Esophagus squamous epithelium (tissue), 4 donors: ENCODE measurements around the gene WNT5A.

Source experiments
- CTCF ChIP-seq, 6 experiments: fragments of 450-650 bp in 4 of 6; fragments of 200-600 bp in 2 of 6; sonication (generic) in 2 of 6; IDR thresholded peaks; one replicate each; pipeline ENCODE4 v1.5.1; 2016 to 2019; ENCODE audit warnings: antibody characterized with exemption in 6 of 6, mild to moderate bottlenecking in 4 of 6, moderate library complexity in 4 of 6
- POLR2A ChIP-seq, 4 donors: fragments of 450-650 bp; IDR thresholded peaks; one replicate each; pipeline ENCODE4 v1.6.1; 2017; ENCODE audit warnings: antibody characterized with exemption in 4 of 4, mild to moderate bottlenecking in 4 of 4, moderate library complexity in 3 of 4

- TF ChIP-seq CTCF (IDR thresholded peaks at IDR 0.05) (no peak), POLR2A (IDR thresholded peaks at IDR 0.05) (no peak)
These were observed 50.5 kb downstream of the WNT5A start for GRCh38 chr3:55436644-55437043.
